GM23248 (cell line): ENCODE measurements around the gene GAL3ST3.

Source experiments
- EZH2 ChIP-seq: fragments of 200-600 bp; sonication (generic); IDR thresholded peaks from 2 replicates; pipeline ENCODE4 v1.6.1; 2018; ENCODE audit warnings: antibody characterized with exemption, mild to moderate bottlenecking; ENCODE audit not compliant: insufficient read depth, poor library complexity, severe bottlenecking
- EZH2phosphoT487 ChIP-seq: fragments of 200-600 bp; sonication (generic); IDR thresholded peaks from 2 replicates; pipeline ENCODE4 v1.6.1; 2018; ENCODE audit warnings: antibody characterized with exemption, moderate library complexity, mild to moderate bottlenecking, low read depth; ENCODE audit not compliant: insufficient read depth

DNA sequence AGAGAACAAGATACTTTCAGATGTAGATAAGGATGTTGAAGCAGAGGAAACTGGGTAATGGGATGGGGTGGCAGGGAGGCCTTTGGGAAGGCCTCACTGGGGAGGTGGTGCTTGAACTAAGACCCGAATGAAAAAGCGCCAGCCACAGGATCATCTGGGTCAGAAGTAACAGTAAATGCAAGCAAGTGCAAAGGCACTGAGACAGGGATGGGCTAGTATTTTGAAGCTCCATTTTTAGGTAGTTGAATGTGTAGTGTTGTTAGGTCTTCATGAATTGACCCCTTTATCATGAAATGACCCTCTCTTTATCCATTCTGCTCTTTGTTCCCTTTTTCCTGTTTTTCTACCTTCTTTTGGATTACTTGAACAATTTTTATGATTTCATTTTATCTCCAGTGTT, 14.9 kb upstream of the GAL3ST3 start:
- TF ChIP-seq EZH2 = no peak
- no peak for TF ChIP-seq EZH2phosphoT487
